SIG-M5 treated with dmso at 0.1 percent for 504 hours (cell line): ENCODE results near the gene RBM45.
"Not testable (repeated sequence)": the region's sequence is repeated elsewhere in the genome, so short reads cannot be mapped to it uniquely, and the experiment has no call there.

Source experiments
- DNase-seq: peaks from one replicate; lab custom pipeline; 2025; ENCODE audit not compliant: unreplicated experiment; lab: John Stamatoyannopoulos, UW

The RBM45 gene

DNA sequence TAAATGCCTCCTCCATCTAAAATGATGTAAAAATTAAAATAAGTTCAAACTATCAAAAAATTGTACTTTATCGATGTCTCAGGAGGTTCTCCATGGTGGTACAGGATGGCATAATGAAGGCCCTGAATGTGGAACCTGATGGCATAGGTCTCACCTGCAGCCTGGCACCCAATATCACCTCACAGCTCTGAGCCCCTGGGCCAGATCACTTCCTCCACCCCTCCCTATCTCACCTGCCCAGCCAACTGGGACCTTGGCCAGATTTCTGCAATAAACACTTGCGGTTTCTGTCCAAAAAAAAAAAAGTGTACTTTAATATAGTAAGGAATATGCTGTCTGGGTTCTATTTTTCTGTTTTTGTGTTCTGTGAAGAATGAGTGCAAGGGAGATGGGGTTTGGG, 6.7 kb upstream of the RBM45 start:
- DNase-seq: no peak

- peak; percentile 11 for DNase-seq
Measured at GRCh38 chr2:178106053-178106452, 6.2 kb upstream of the RBM45 start.

GRCh38 chr2:178108176-178108575, 4.1 kb upstream of the RBM45 start:
- no peak for DNase-seq

- DNase-seq: peak; percentile 66
Measured at GRCh38 chr2:178109813-178110212, 2.4 kb upstream of the RBM45 start.

- no peak for DNase-seq
Measured at GRCh38 chr2:178110681-178111080, 1.6 kb upstream of the RBM45 start.

GRCh38 chr2:178111743-178112142, 494 bp upstream of the RBM45 start:
- DNase-seq: no peak

- no peak for DNase-seq
Measured at GRCh38 chr2:178114462-178114861, 2.2 kb downstream of the RBM45 start.

GRCh38 chr2:178115271-178115670, 3.0 kb downstream of the RBM45 start:
- no peak for DNase-seq

DNA sequence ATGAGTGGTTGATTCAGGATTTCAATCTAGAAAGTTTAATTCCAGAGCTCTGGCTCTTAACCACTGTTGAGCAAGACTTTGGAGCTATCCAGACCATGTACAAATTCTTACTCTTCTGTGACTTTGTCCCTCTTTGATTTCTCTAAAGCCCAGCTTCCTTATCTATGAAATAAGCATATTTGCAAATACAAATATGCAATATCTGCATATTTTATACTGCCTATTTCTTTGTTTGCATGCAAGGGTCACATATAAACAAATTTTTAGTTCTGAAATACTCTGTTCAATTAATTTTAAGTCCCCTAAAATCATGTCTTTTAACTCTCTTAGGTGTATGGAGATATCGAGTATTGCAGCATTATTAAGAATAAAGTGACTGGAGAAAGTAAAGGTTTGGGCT, 5.5 kb downstream of the RBM45 start:
- DNase-seq: no peak

- no peak for DNase-seq
Measured at GRCh38 chr2:178119179-178119922, 7.1 kb downstream of the RBM45 start.

DNA sequence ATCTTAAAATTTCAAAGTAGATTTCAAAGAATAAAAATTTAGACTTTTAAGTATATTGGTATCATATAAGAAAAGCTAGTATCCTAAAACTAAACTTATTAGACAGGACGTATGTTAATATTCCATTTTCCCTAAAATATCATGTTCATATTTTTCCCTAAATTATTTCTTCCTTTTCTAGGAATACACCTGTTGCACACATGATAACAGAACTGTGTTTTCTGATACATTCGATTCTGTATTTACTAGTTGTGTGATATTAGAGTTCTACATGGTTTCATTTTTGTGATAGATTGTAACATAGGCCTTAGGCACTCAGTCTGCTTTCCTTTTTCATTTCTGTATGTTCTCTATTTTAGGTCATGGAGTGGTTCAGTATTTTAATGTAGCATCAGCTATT, 10.9 kb downstream of the RBM45 start:
- DNase-seq: no peak

DNA sequence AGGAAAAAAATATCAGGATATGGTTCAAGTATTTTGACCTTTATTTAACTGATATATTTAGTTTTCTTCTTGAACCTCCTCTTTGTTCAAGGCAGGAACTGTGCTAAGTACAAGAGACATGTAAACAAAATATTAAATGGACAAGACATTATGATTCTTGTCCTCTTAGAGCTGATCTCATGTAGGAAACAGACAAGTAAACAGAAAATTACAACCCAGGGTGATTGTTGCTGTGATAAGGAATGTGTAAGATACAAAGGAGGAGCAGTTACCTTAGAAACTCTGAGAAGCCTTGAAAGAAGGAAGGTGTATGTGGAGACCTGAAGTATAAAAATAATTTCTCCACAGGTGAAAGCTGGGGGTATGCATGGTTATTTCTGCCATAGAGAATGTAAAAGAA, 12.9 kb downstream of the RBM45 start:
- no peak for DNase-seq

DNA sequence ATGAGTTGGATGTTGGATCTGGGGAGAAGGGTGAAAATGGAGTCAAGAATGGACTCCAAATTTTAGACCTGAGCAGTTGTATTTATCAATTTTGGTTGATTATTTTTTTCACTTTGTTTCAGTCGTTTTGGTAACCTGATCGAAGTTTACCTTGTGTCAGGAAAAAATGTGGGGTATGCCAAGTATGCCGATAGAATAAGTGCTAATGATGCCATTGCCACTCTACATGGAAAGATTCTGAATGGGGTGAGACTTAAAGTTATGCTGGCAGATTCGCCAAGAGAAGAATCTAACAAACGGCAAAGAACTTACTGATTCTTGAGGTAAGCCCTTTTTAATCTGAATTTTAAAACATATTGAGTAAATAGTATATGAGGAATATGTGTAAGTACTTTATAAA, 13.6 kb downstream of the RBM45 start:
- DNase-seq: no peak

GRCh38 chr2:178128836-178129630, 16.8 kb downstream of the RBM45 start:
- DNase-seq: no peak

DNA sequence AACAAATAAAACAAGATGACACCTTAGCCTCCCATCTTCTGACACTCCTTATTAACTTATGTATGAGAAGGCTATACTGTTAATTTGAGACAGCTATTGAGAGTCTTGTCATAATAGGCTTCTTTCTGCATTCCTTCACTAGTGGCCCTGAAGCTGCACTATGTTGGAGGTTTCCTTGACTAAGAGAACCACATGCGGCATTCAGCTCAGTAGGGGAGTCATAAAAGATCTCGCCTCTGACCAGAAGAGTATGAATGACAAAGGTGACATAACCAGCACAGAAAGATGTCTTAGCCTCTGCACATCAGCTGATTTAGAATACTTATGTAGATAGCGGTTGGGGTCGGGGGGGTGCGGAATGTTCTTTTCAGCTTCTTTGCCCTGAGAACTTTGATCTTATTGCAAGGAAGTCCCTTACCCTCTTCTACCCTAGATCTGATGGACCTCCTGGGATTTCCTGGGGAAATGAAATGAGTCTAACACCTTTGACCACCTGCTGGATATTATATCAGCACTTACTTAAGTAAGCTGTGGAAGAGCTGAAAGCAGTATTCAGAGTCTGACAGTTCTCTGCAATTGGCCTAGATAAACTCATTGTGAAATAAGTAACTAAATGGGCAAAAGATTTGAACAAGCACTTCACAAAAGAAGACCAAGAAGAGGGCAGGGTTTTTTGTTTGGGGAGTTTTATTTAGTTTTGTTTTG, 24.2 kb downstream of the RBM45 start:
- no peak for DNase-seq

DNA sequence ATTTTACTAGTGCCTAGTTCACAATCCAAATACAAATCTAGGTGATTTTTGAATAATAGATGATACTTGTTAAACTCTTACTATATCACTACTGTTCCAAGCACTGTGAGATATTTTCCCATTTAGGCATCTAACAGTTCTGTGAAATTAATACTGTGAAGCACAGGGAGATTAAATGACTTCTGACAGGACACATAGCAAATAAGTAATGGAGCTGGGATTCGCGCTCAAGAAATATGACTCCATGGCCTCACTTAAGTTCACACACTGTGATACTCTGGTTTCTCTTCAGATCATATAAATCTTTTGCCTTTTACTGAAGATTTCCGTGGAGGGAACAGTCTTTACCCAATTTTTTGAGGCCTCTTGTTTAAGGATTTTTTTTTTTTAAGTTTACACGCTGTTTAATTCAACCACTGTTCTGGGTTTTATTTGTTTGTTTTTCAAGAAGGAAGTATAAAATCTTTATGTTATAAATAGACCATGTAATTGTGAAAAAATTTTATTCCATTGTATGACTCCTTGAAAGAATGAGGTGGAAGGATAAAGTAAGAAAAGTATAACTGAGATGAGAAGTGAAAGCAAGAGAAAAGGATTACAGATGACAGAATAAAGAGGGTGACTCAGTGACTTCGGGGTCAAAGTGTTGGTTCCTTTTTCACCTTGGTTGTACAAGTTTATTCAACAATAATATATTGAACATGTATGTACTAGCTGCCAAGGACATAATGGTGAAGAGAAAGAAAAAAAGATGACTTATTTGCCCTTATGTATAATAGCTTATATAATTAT, 30.2 kb downstream of the RBM45 start:
- DNase-seq: no peak

DNA sequence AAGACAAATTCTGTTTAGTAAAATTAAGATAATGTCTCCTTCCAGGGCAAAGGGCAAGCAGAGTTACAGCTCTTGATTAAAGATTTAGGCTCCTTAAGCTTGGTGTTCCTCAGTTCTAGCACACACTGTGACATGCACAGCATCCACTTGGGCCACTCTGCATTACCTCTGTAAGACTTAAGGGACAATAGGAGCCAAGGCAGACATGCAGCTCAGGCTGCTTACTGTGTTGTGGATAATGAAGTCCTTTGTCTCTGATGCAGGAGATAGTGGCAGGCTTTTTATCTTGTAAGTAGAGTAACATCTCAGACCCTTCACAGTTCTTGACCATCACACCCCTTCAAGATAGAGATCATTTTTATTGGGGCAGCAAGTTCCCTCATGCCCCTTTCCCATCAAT, 31.2 kb downstream of the RBM45 start:
- no peak for DNase-seq

DNA sequence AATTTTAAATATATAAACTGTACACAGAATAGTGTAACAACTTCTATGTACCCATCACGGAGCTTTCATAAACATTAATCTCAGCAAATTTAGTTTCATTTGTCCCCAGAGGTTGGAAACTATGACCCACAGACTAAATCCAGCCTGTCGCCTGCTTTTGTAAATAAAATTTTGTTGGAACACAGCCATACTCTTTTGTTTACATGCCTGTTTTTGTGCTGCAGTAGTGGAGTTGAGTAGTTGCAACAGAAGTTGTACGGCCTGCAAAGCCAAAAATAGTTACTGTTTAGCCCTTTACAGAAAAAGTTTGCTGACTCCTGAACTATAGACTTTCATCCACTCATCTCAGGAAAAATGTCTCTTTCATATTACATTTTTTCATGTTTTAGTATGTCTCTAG, 39.8 kb downstream of the RBM45 start:
- no peak for DNase-seq

DNA sequence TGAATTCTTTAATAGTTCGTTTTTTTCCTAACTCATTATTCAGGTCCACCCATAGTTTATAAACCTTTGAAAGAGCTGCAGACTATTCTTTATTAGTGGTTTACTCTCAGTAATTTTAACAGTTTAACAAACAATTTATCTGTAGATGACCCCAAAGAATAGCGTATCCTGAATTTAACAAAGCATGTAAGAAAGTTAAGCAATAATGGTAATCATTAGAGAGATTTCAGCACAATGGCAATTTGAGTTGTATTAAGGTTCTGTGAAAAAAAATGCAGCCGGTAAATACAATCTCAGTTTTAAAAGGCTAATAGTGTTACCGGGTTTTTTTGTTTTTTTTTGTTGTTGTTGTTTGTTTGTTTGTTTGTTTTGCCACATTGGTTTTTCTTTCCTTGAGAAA, 40.3 kb downstream of the RBM45 start:
- no peak for DNase-seq

- DNase-seq: no peak
Measured at GRCh38 chr2:178152977-178153376, 40.7 kb downstream of the RBM45 start.

- not testable (repeated sequence) for DNase-seq
Measured at GRCh38 chr2:178153878-178154277, 41.6 kb downstream of the RBM45 start.
